NCI-H1694 (cell line): ENCODE results near the gene CLDN14.

ENCODE experiments used
- DNase-seq: peaks from one replicate; lab custom pipeline; 2025; lab: John Stamatoyannopoulos, UW

Gene CLDN14

DNA sequence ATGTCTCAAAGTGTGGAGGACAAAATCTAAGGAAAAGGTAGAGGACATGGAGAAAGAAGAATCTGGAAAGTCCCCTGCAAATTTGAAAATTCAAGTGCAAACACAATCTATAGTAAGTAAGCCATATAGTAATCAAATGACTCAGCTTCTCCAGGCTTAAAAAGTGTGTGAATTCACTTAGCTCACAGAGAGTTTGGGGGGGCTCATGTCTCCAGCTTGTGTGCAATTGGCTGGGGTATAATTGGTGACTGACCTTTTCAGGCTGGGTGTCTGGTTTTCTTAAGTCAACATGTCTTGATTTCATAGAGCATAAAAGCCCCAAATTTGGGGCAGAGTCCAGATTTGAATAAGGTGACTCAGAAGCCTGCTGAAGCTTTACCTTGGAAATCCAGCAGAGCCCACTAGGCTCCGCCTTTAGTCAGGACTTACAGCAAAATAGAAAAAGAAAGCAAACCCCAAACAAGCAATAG is 8.6 kb downstream of the CLDN14 start:
- DNase-seq: no peak

DNA sequence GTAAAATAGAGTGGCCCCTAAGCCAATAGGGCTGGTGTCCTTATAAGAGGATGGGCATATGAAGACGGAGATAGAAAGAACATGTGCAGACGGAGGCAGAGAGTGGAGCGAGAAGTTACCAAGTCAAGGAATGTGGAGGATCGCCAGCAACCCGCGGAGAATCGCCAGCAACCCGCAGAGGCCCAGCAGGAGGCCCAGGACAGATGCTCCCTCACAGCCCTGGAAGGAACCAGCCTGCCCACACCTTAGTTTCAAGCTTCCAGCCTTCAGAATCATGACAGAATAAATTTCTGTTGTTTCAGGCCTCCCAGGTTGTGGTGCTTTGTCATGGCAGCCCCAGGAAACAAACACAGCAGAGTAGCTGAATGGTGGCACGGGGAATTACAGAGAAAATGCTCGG is 9.6 kb downstream of the CLDN14 start:
- no peak for DNase-seq

GRCh38 chr21:36466061-36466511 is 13.8 kb downstream of the CLDN14 start:
- DNase-seq: no peak

DNA sequence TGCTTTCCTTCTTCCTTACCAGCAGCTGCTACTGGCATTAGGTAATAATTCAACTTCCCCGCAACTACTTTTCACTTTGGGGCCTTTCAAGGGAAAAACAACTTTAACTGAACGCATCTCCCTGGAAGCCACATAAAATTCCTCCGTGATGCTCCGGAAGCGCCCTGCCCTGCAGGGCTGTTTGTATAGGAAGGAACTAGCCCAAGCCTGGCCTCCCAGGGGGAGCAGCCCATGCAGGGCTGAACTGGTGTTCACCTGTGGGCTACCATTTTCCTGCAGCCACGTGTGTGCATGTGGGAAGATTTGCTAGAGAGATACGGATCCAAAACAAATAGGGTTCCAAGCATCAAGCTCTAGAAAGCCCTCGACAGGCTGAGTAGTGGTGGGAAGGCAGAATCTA is 14.4 kb downstream of the CLDN14 start:
- DNase-seq: no peak

- no peak for DNase-seq
Observed at GRCh38 chr21:36464590-36464989, 15.3 kb downstream of the CLDN14 start.

DNA sequence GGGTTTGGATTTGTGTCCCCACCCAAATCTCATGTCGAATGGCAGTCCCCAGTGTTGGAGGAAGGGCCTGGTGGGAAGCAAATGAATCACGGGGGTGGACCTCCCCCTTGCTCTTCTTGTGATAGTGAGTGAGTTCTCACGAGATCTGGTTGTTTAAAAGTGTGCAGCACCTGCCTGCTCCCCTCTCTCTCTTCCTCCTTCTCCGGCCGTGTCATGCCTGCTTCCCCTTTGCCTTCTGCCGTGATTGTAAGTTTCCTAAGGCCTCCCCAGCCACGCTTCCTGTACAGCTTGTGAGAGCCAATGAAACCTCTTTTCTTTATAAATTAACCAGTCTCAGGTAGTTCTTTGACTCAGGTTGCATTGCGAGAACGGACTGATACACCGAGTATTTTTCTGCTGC is 15.9 kb downstream of the CLDN14 start:
- no peak for DNase-seq

GRCh38 chr21:36463204-36463603 is 16.7 kb downstream of the CLDN14 start:
- no peak for DNase-seq

- DNase-seq: no peak
Observed at GRCh38 chr21:36461918-36462486, 17.9 kb downstream of the CLDN14 start.

GRCh38 chr21:36461277-36461917 is 18.5 kb downstream of the CLDN14 start:
- DNase-seq: no peak

DNA sequence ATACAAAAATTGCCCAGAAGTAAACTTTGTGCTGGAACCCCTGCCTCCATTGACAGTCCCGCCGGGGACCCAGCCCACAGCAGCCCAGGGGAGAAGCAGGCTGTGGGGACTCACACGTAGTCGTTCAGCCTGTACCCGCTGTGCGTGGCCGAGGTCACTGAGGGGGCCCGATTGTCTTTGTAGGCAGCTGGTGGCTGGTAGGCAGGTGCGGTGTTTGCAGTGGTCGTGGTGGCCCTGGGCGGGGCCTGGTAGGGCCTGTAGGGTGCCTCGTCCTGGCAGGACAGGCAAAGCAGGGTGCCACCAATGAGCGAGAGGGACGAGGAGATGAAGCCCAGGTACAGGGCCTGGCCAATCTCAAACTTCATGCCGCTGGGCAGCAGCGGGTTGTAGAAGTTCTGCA is 19.1 kb downstream of the CLDN14 start:
- DNase-seq: no peak

GRCh38 chr21:36459098-36459497 is 20.8 kb downstream of the CLDN14 start:
- DNase-seq: no peak

GRCh38 chr21:36456729-36457414 is 23.1 kb downstream of the CLDN14 start:
- DNase-seq: no peak

- no peak for DNase-seq
Observed at GRCh38 chr21:36454706-36455105, 25.2 kb downstream of the CLDN14 start.

DNA sequence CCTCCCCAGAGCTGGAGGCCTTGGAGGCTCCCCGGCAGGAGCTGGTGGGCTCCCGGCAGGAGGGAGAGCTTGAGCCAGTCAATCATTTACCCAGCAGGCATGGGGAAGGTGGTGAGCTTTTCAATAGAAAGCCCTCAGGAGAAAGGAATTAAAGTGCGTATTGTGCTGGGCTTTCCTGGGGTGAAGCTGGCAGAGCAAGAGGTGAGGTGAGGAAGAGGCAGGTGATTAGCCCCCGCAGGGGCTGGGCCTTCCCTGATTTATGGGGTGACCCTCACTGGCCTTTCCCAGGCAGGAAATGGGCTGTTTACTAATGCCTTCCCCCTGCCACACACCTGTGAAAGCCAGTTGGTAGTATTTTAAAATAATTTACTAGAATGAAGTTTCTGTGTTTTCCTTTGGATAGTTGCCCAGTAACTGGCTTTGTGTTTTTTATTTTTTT is 25.8 kb downstream of the CLDN14 start:
- DNase-seq: no peak

- no peak for DNase-seq
Observed at GRCh38 chr21:36452281-36452825, 27.6 kb downstream of the CLDN14 start.

- DNase-seq: no peak
Observed at GRCh38 chr21:36451506-36451905, 28.4 kb downstream of the CLDN14 start.

- no peak for DNase-seq
Observed at GRCh38 chr21:36450511-36450910, 29.4 kb downstream of the CLDN14 start.

DNA sequence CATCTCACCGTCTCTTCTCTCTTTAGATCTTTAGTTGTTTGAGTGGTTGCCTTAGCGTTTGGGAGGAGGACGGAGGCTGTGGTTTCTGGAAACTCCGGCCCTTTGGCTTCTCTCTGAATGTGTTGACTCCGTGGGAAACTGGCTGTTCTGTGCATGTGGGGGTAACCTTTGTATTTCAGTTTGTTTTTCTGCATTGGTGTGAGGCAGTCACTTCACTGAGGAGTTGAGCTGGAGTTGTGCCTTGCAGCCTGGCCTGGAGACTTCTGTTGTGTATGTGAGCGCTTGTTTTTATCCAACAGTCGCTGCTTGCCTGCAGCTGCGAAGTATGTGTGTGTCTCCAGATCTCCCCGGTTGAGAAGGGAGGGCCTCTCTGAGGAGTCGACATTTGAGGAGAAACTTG is 33.6 kb downstream of the CLDN14 start:
- DNase-seq: no peak

DNA sequence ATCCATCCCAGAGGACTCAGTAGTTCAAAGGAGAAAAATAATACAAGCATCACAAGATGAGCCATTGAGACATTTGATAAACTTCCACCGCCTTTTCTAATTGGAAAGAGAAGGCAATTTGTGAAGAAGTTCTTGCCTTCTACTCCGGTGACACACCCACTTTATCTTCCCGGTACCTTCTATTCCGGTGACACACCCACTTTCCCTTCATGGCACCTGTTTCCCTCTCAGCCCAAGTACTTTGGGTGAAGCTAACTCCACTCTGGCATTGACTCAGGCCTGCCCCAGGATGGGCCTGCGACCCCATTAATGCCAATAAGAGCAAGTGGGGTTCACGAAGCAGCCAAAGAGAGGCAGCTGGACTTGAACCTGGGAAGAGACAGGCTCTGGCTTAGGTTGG is 38.2 kb downstream of the CLDN14 start:
- DNase-seq: no peak

DNA sequence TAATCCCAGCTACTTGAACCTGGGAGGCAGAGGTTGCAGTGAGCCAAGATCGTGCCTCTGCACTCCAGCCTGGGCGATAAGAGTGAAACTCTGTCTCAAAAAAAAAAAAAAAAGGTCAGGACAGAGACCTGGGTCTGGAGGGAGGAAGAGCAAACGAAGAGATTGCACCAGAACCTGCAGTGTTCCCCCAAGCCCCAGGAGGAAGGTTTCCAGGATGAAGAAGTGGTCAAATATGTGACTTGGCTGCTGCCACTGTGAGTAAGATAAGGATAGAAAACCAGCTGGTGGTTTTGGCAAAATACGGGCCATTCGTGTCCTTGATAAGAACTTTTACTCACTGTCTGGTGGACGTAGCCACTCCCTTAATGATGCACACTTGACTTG is 42.2 kb downstream of the CLDN14 start:
- DNase-seq: no peak

DNA sequence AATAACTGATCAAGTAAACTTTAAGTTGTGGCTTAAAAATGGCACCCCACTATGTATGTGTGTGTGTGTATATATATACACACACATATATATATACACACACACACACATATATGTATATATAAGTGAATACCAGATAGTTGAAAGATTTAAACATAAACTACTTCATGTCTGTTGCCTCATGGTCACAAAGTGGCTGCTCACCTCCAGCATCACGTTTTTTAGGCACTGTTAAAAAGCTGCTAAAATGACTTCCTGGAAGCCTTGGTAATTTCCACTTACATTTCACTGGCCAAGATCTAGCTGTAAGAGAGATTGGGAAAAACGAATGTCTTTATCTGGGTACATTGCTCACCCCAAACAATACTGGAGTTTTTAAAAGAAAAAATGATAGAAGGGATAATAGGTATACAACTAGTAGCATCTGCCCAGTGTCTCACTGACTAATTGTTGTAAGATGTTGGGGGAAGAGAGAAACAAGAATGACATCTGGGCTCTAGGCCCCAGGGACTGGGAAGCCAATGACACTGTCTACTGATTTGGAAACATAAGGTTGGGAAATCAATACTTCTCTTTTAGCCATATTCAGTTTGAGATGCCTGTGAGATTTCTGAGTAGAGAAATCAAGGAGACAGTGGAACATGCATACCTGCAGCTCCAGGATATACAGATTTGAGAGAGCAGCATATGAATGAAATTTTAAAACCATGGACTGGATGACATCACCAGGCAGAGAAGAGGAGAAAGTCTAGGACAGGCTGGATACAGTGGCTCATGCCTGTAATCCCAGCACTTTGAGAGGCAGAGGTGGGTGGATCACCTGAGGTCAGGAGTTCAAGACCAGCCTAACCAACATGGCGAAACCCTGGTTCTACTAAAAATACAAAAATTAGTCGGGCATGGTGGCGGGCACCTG is 42.8 kb downstream of the CLDN14 start:
- DNase-seq: no peak

DNA sequence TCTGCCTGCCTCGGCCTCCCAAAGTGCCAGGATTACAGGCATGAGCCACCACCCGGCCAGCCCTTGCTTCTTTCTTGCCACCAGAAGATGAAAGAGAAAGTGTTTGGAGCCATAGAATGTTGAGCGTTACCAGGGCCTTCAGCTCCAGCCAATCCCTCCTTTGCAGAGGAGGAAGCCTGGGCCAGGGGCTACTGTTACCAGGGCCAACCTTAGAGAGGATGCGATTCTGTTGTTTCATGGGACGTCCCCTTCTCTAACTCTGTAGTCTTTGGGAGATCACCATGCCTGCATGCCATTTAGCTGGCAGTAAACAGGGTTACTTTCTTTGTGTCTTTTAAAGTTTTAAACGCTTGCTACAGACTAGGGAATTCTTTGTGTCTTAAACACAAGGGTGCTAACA is 45.8 kb downstream of the CLDN14 start:
- DNase-seq: no peak
